ENCODE results near the gene SP1.

- no peak for TF ChIP-seq CTCF (IDR thresholded peaks at IDR 0.05; ENCODE audit: insufficient read depth, low read length, poor library complexity, severe bottlenecking)
- no peak for TF ChIP-seq EZH2phosphoT487 (conservative IDR thresholded peaks at IDR 0.05; ENCODE audit: low read length)
These were observed 39.8 kb downstream of the SP1 start for GRCh38 chr12:53419756-53420155.

All from SU-DHL-6 (cell line).